A549 (cell line): ENCODE results near the gene ZNF33A.

Experiments
- CBX8 ChIP-seq: fragments of 200-600 bp; sonication (generic); IDR thresholded peaks from 2 replicates; pipeline ENCODE4 v1.6.1; 2016
- CHD2 ChIP-seq: fragments of 150-350 bp; IDR thresholded peaks from 2 replicates; pipeline ENCODE4 v1.6.1; 2014; ENCODE audit warnings: low read length; ENCODE audit not compliant: partially characterized antibody
- CTCF ChIP-seq: fragments of >200 bp; sonication (Bioruptor Twin); formaldehyde crosslinking; IDR thresholded peaks from 3 replicates; pipeline ENCODE4 v1.5.1; 2016
- ESRRA ChIP-seq: fragments of 150-350 bp; IDR thresholded peaks from 2 replicates; pipeline ENCODE4 v1.6.1; 2014; ENCODE audit warnings: mild to moderate bottlenecking, low read length, borderline replicate concordance
- REST ChIP-seq: fragments of 200-600 bp; sonication (generic); IDR thresholded peaks from 2 replicates; pipeline ENCODE4 v1.6.1; 2016; ENCODE audit warnings: antibody characterized with exemption, mild to moderate bottlenecking, moderate library complexity
- RFX5 ChIP-seq: fragments of 450-650 bp; IDR thresholded peaks from 2 replicates; pipeline ENCODE4 v1.7.1; 2014; ENCODE audit warnings: antibody characterized with exemption, mild to moderate bottlenecking, moderate library complexity
- SMC3 ChIP-seq: fragments of >200 bp; sonication (Bioruptor Twin); formaldehyde crosslinking; IDR thresholded peaks from 3 replicates; pipeline ENCODE4 v1.6.1; 2018; ENCODE audit warnings: inconsistent platforms

- TF ChIP-seq CTCF (no peak), CBX8 (no peak), RFX5 (no peak), REST (no peak), SMC3 (no peak), ESRRA (no peak), CHD2 (no peak)
Observed at GRCh38 chr10:38038107-38038931, 27.8 kb downstream of the ZNF33A start.
